ENCODE measurements around the gene CARD10. TPM values are rescaled to one million over a fixed set of nuclear protein-coding genes. Genes with fewer than 3 reads are reported as not detected.

The CARD10 gene
- total and polyA plus RNA-seq, 8 donors, result 9.9 to 30.2 (median 13.9) TPM

DNA sequence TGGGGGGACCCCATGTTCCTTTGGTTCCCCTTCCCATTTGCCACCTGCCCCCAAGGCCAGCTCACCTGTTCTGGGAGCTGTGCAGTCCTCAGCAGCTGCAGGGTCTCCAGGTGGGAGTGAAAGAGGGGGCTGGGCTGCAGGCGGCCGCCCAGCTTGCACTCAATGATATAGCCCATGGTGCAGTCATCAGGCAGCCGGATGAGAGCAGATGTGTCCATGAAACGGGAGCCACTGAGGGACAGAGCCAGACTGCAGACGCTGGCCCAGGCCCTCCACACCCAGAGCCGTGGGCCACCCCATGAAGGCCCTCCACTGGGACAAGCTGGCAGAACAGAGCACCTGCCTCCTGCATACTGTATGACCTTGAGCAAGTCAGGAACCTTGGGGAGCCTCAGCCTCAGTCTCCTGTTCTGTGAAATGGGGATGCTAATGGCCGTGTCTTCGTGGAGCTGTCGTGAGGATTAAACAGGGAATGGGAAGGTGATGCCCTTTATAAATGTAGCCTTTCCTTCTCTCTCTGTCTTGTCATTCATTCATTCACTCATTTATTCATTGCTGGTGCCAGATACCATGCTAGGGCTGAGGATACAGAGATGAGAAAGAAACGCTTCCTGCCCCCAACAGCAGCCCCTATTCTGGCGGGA is 44.6 kb downstream of the CARD10 start:
- DNase-seq (peak in 2 of 6 donors; percentile 7 to 32), FAIRE-seq (no peak), ATAC-seq (no peak)
- 67 to 75% methylated on average over 11 of the region's 11 CpGs for WGBS, 2 donors
- H3K9me3 ChIP-seq, result no peaks in the 10 kb centered on the region
- TF ChIP-seq, protein P1, sequence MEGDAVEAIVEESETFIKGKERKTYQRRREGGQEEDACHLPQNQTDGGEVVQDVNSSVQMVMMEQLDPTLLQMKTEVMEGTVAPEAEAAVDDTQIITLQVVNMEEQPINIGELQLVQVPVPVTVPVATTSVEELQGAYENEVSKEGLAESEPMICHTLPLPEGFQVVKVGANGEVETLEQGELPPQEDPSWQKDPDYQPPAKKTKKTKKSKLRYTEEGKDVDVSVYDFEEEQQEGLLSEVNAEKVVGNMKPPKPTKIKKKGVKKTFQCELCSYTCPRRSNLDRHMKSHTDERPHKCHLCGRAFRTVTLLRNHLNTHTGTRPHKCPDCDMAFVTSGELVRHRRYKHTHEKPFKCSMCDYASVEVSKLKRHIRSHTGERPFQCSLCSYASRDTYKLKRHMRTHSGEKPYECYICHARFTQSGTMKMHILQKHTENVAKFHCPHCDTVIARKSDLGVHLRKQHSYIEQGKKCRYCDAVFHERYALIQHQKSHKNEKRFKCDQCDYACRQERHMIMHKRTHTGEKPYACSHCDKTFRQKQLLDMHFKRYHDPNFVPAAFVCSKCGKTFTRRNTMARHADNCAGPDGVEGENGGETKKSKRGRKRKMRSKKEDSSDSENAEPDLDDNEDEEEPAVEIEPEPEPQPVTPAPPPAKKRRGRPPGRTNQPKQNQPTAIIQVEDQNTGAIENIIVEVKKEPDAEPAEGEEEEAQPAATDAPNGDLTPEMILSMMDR (IDR thresholded peaks at IDR 0.05), result no peak
- H3K4me3 ChIP-seq, result no peak overlapping the region
- no peaks in the 10 kb centered on the region for H3K4me1 ChIP-seq
- H3K36me3 ChIP-seq, result no peaks in the 10 kb centered on the region
- intact Hi-C loops (cut with DNase I), result no loop called here
- no peak overlapping the region for H3K27ac ChIP-seq
- H3K27me3 ChIP-seq, result no peaks in the 10 kb centered on the region

DNA sequence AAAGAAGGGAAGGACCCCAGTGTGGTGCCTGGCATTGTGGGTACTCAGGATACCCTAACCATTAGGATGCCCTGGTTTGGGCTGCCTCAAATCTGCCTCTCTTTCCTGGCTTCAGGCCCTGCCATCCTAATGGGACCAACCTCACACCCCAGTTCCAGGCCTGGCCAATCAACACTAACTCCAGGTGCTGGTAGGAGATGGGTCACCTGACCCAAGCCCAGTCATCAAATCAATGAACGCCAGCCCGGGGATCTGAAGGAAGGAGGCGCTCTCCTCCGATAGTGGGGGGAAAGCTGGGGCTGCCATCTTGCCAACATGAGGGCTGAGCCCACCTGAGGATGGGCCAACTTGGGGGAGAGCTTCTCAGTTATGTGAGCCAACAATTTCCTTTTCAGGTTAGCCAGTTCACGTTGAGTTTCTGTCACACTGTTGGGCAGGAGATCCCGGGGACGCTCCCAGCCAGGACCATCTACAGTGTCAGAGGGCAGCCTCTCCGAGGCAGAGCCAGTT is 45.7 kb downstream of the CARD10 start:
- no peaks in the 10 kb centered on the region for H3K9me3 ChIP-seq
- FAIRE-seq (no peak), DNase-seq (peak in 2 of 6 donors; percentile 11 to 38), ATAC-seq (no peak)
- intact Hi-C loops (cut with DNase I), result no loop called here
- H3K27me3 ChIP-seq, result no peaks in the 10 kb centered on the region
- TF ChIP-seq, protein P1 (IDR thresholded peaks at IDR 0.05), result no peak
- whole genome bisulfite sequencing, 2 donors, result 51 to 54% methylated on average over 8 of the region's 8 CpGs
- no peak overlapping the region for H3K4me3 ChIP-seq
- no peak overlapping the region for H3K27ac ChIP-seq
- H3K4me1 ChIP-seq, result no peaks in the 10 kb centered on the region
- no peaks in the 10 kb centered on the region for H3K36me3 ChIP-seq

DNA sequence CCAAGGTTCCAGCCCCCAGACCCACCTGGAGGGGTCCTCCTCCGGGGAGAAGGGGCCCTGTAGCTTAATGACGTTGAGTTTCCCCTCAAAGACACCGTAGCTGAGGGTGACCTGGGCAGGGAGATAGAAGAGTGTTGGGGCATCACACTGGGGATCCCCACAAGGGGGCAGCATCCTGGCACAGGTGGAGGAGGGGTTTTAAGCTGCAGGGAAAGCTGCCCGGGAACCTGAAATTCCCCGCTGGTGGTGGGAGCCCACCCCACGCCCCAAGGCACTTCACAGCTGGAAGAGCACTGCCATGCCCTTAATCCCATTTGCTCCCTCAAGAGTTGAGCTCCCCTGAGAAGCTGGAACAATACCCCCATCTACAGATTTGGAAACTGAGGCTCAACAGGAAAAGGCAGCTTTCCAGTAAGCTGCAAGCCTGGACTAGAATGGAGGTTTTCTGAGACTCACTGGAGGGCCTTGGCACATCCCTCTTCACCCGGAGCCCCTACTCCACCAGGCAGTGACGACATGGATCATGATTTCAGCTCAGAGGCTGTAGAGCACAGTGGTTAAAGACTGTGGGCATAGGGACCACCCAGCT is 46.7 kb downstream of the CARD10 start:
- 16 to 18% methylated on average over 8 of the region's 8 CpGs for WGBS, 2 donors
- no peaks in the 10 kb centered on the region for H3K36me3 ChIP-seq
- H3K27ac ChIP-seq, result no peak overlapping the region
- H3K4me3 ChIP-seq, result no peak overlapping the region
- no peaks in the 10 kb centered on the region for H3K4me1 ChIP-seq
- TF ChIP-seq, protein P1 (IDR thresholded peaks at IDR 0.05), result peak; percentile 35 to 56 (median 44)
- ATAC-seq (peak in 3 of 4 donors; percentile 64 to 85 (median 75)), DNase-seq (peak in 3 of 6 donors; percentile 45 to 57 (median 53)), FAIRE-seq (no peak)
- intact Hi-C loops (cut with DNase I), result no loop called here
- no peaks in the 10 kb centered on the region for H3K27me3 ChIP-seq
- no peaks in the 10 kb centered on the region for H3K9me3 ChIP-seq

DNA sequence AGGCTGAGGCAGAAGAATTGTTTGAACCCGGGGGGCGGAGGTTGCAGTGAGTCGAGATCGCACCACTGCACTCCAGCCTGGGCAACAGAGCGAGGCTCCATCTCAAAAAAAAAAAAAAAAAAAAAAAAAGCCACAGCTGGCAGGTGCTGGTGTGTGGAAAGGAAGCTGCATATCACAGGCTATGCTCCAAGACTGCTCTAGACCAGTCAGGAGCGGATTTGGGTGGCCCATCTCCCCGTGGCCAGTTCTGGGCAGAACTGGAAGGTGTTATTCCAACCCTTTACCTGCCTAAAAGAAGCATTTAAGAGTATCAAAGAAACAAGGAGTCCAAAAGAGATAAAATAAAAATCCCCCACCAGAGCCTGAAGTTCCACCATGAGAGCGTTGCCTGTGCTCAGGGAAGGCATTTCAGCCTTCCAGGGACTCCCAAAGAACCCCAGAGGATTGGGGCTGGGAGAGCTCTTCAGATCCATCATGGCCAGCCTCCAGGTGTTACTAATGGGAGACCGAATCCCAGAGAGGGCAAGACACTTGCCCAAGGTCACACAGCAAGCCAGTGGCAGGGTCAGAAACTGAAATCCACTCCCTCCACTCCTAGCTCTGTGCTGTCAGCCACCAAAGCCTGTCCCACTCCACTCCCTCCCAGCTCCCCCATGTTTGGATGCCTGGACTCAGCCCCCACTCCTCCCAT is 47.3 kb downstream of the CARD10 start:
- FAIRE-seq, result no peak

More for the DNA sequence above, 47.3 kb downstream of the CARD10 start:
- WGBS, 2 donors, result 54 to 62% methylated on average over 9 of the region's 9 CpGs
- peak in 1 of 6 donors; percentile 10 for DNase-seq
- Histone ChIP-seq H3K4me3 (no peak overlapping the region), H3K27me3 (no peaks in the 10 kb centered on the region), H3K4me1 (no peaks in the 10 kb centered on the region), H3K36me3 (no peaks in the 10 kb centered on the region), H3K9me3 (no peaks in the 10 kb centered on the region), H3K27ac (no peak overlapping the region)
- intact Hi-C loops (cut with DNase I), result no loop called here
- ATAC-seq, result no peak
- TF ChIP-seq, protein P1 (IDR thresholded peaks at IDR 0.05), result no peak

Measured in pancreas (tissue), 10 donors.